Stimulated activated naive CD8-positive, alpha-beta T cell treated with anti-CD3 and anti-CD28 coated beads, Interleukin-15, amount 100 ng/mL, for 72 hours (primary cell): ENCODE measurements around the gene ABCB7.
"Not testable (repeated sequence)": the region's sequence is repeated elsewhere in the genome, so short reads cannot be mapped to it uniquely, and the experiment has no call there.

Experiments
- ATAC-seq: fragments of 150-1000 bp; cut with Tn5 transposase; 2 replicates; pipeline ENCODE4 v1.10.0; 2021; ENCODE audit warnings: mild to moderate bottlenecking, moderate library complexity
- DNase-seq, 2 donors: peaks; one replicate each; pipeline ENCODE4 v3.0.0; 2021 to 2022
- H3K27ac Mint-ChIP-seq, 2 donors: one replicate each; pipeline ENCODE4 v1.8.0; 2022; ENCODE audit warnings: mild to moderate bottlenecking in 2 of 2, mixed read lengths in 2 of 2, moderate library complexity in 2 of 2
- H3K27me3 Mint-ChIP-seq: one replicate; pipeline ENCODE4 v1.8.0; 2022; ENCODE audit warnings: mixed read lengths
- H3K4me1 Mint-ChIP-seq: one replicate; pipeline ENCODE4 v1.8.0; 2022; ENCODE audit warnings: mild to moderate bottlenecking, mixed read lengths
- H3K4me3 Mint-ChIP-seq, 2 donors: one replicate each; pipeline ENCODE4 v1.8.0; 2022; ENCODE audit warnings: mild to moderate bottlenecking in 2 of 2, mixed read lengths in 2 of 2, moderate library complexity in 1 of 2
- H3K9me3 Mint-ChIP-seq, 2 donors: one replicate each; pipeline ENCODE4 v1.8.0; 2022; ENCODE audit warnings: mixed read lengths in 2 of 2

The ABCB7 gene

GRCh38 chrX:75118296-75118695, 37.8 kb downstream of the ABCB7 start:
- no peaks in the 10 kb centered on the region for H3K9me3 Mint-ChIP-seq
- no peaks in the 10 kb centered on the region for H3K27me3 Mint-ChIP-seq
- H3K4me3 Mint-ChIP-seq: no peak overlapping the region
- DNase-seq (no peak), ATAC-seq (no peak)
- H3K4me1 Mint-ChIP-seq: no peaks in the 10 kb centered on the region
- H3K27ac Mint-ChIP-seq: no peak overlapping the region

- Mint-ChIP-seq H3K27me3 (no peaks in the 10 kb centered on the region), H3K9me3 (no peaks in the 10 kb centered on the region), H3K27ac (no peak overlapping the region), H3K4me3 (no peak overlapping the region), H3K4me1 (no peaks in the 10 kb centered on the region)
- DNase-seq (no peak), ATAC-seq (no peak)
Measured at GRCh38 chrX:75115707-75116413, 40.2 kb downstream of the ABCB7 start.

- Mint-ChIP-seq H3K27me3 (no peaks in the 10 kb centered on the region), H3K4me1 (no peaks in the 10 kb centered on the region), H3K27ac (no peak overlapping the region), H3K4me3 (no peak overlapping the region), H3K9me3 (no peaks in the 10 kb centered on the region)
- DNase-seq (no peak), ATAC-seq (no peak)
Measured at GRCh38 chrX:75114638-75115037, 41.4 kb downstream of the ABCB7 start.

GRCh38 chrX:75113664-75114063, 42.4 kb downstream of the ABCB7 start:
- no peak for ATAC-seq
- Mint-ChIP-seq H3K9me3 (no peaks in the 10 kb centered on the region), H3K27ac (no peak overlapping the region), H3K4me3 (no peak overlapping the region), H3K27me3 (no peaks in the 10 kb centered on the region), H3K4me1 (no peaks in the 10 kb centered on the region)
- DNase-seq: no peak

- no peak overlapping the region for H3K4me3 Mint-ChIP-seq
- DNase-seq: no peak
- ATAC-seq: no peak
- no peak overlapping the region for H3K27ac Mint-ChIP-seq
- no peaks in the 10 kb centered on the region for H3K27me3 Mint-ChIP-seq
- H3K9me3 Mint-ChIP-seq: no peaks in the 10 kb centered on the region
- H3K4me1 Mint-ChIP-seq: peaks cover 8% of the 10 kb centered on the region
Measured at GRCh38 chrX:75107863-75108509, 48.1 kb downstream of the ABCB7 start.

GRCh38 chrX:75106772-75107171, 49.3 kb downstream of the ABCB7 start:
- peaks cover 8% of the 10 kb centered on the region for H3K4me1 Mint-ChIP-seq
- ATAC-seq: no peak
- H3K4me3 Mint-ChIP-seq: no peak overlapping the region
- no peaks in the 10 kb centered on the region for H3K27me3 Mint-ChIP-seq
- H3K27ac Mint-ChIP-seq: no peak overlapping the region
- H3K9me3 Mint-ChIP-seq: no peaks in the 10 kb centered on the region
- DNase-seq: no peak

- peak overlapping the region in 1 of 2 donors; percentile 40 for H3K27ac Mint-ChIP-seq
- peaks cover 23% of the 10 kb centered on the region for H3K4me1 Mint-ChIP-seq
- no peak for DNase-seq
- no peaks in the 10 kb centered on the region for H3K27me3 Mint-ChIP-seq
- no peak overlapping the region for H3K4me3 Mint-ChIP-seq
- ATAC-seq: peak; percentile 35
- no peaks in the 10 kb centered on the region for H3K9me3 Mint-ChIP-seq
Measured at GRCh38 chrX:75096331-75096730, 59.8 kb downstream of the ABCB7 start.

GRCh38 chrX:75086731-75087195, 69.3 kb downstream of the ABCB7 start:
- Mint-ChIP-seq H3K4me1 (peaks cover 14% of the 10 kb centered on the region), H3K9me3 (no peaks in the 10 kb centered on the region), H3K4me3 (no peak overlapping the region), H3K27me3 (no peaks in the 10 kb centered on the region), H3K27ac (no peak overlapping the region)
- ATAC-seq (no peak), DNase-seq (no peak)

- no peak overlapping the region for H3K4me3 Mint-ChIP-seq
- H3K9me3 Mint-ChIP-seq: no peaks in the 10 kb centered on the region
- peaks cover 14% of the 10 kb centered on the region for H3K4me1 Mint-ChIP-seq
- ATAC-seq: no peak
- no peak for DNase-seq
- no peak overlapping the region for H3K27ac Mint-ChIP-seq
- H3K27me3 Mint-ChIP-seq: no peaks in the 10 kb centered on the region
Measured at GRCh38 chrX:75084757-75085156, 71.3 kb downstream of the ABCB7 start.

- ATAC-seq (no peak), DNase-seq (no peak)
- Mint-ChIP-seq H3K4me1 (no peaks in the 10 kb centered on the region), H3K27me3 (no peaks in the 10 kb centered on the region), H3K27ac (no peak overlapping the region), H3K4me3 (no peak overlapping the region), H3K9me3 (no peaks in the 10 kb centered on the region)
Measured at GRCh38 chrX:75076429-75076828, 79.7 kb downstream of the ABCB7 start.

GRCh38 chrX:75074475-75074874, 81.6 kb downstream of the ABCB7 start:
- Mint-ChIP-seq H3K9me3 (no peaks in the 10 kb centered on the region), H3K4me1 (no peaks in the 10 kb centered on the region), H3K27me3 (no peaks in the 10 kb centered on the region), H3K4me3 (no peak overlapping the region), H3K27ac (no peak overlapping the region)
- DNase-seq (no peak), ATAC-seq (no peak)

- Mint-ChIP-seq H3K4me3 (no peak overlapping the region), H3K9me3 (no peaks in the 10 kb centered on the region), H3K4me1 (peaks cover 6% of the 10 kb centered on the region), H3K27me3 (no peaks in the 10 kb centered on the region), H3K27ac (no peak overlapping the region)
- DNase-seq (no peak), ATAC-seq (no peak)
Measured at GRCh38 chrX:75071334-75071733, 84.7 kb downstream of the ABCB7 start.

GRCh38 chrX:75067931-75068330, 88.2 kb downstream of the ABCB7 start:
- ATAC-seq (no peak), DNase-seq (no peak)
- Mint-ChIP-seq H3K27me3 (no peaks in the 10 kb centered on the region), H3K4me3 (no peak overlapping the region), H3K27ac (no peak overlapping the region), H3K9me3 (no peaks in the 10 kb centered on the region), H3K4me1 (peaks cover 6% of the 10 kb centered on the region)

GRCh38 chrX:75061701-75062100, 94.4 kb downstream of the ABCB7 start:
- Mint-ChIP-seq H3K27ac (no peak overlapping the region), H3K27me3 (no peaks in the 10 kb centered on the region), H3K4me3 (no peak overlapping the region), H3K4me1 (no peaks in the 10 kb centered on the region), H3K9me3 (no peaks in the 10 kb centered on the region)
- DNase-seq (no peak), ATAC-seq (no peak)

- peaks cover 0 to 7% of the 10 kb centered on the region in 2 donors for H3K9me3 Mint-ChIP-seq
- H3K4me1 Mint-ChIP-seq: peaks cover 5% of the 10 kb centered on the region
- H3K27me3 Mint-ChIP-seq: no peaks in the 10 kb centered on the region
- H3K27ac Mint-ChIP-seq: no peak overlapping the region
- H3K4me3 Mint-ChIP-seq: no peak overlapping the region
- DNase-seq (no peak), ATAC-seq (no peak)
Measured at GRCh38 chrX:75051047-75051446, 105.0 kb downstream of the ABCB7 start.

- Mint-ChIP-seq H3K27ac (no peak overlapping the region), H3K4me1 (no peaks in the 10 kb centered on the region), H3K27me3 (no peaks in the 10 kb centered on the region), H3K4me3 (no peak overlapping the region), H3K9me3 (peaks cover 0 to 7% of the 10 kb centered on the region in 2 donors)
- no peak for DNase-seq
- ATAC-seq: no peak
Measured at GRCh38 chrX:75045369-75045768, 110.7 kb downstream of the ABCB7 start.

- DNase-seq, H3K4me1 Mint-ChIP-seq, ATAC-seq, H3K4me3 Mint-ChIP-seq, H3K27ac Mint-ChIP-seq, H3K27me3 Mint-ChIP-seq, H3K9me3 Mint-ChIP-seq: not testable (repeated sequence)
Measured at GRCh38 chrX:75044142-75044541, 111.9 kb downstream of the ABCB7 start.
